Fibroblast of lung (primary cell): Measurements from ENCODE around the gene SIDT2.
"Not testable (repeated sequence)": the region's sequence is repeated elsewhere in the genome, so short reads cannot be mapped to it uniquely, and the experiment has no call there.

ENCODE experiments used
- CTCF ChIP-seq, 2 donors: IDR thresholded peaks in 1 of 2; conservative IDR thresholded peaks in 1 of 2; 1 replicate in 1 of 2; 2 replicates in 1 of 2; pipeline ENCODE4 v1.5.1; 2011 to 2012; ENCODE audit warnings: low read length in 2 of 2, control low read depth in 1 of 2, inconsistent platforms in 1 of 2, low read depth in 1 of 2, mild to moderate bottlenecking in 1 of 2
- EZH2 ChIP-seq: IDR thresholded peaks from 2 replicates; pipeline ENCODE4 v1.5.1; 2012; ENCODE audit warnings: low read length, control low read depth, mild to moderate bottlenecking; ENCODE audit errors: missing control alignments

GRCh38 chr11:117130396-117130795 lies 48.1 kb upstream of the SIDT2 start:
- not testable (repeated sequence) for TF ChIP-seq CTCF (conservative IDR thresholded peaks at IDR 0.05 in 1 of 2, IDR thresholded peaks at IDR 0.05 in 1 of 2; ENCODE audit: low read depth in 1 of 2, low read length in 2 of 2); EZH2
